Neural cell (in vitro differentiated cells): ENCODE measurements around the gene CEMIP2. TPM values are rescaled to one million over a fixed set of nuclear protein-coding genes. Genes with fewer than 3 reads are reported as not detected.

Source experiments
- H2AFZ ChIP-seq: fragments of 200-600, 300-800 bp; sonication (generic), shearing (Covaris generic); 2 replicates; pipeline ENCODE4 v1.6.0; 2014; ENCODE audit warnings: low read depth, mild to moderate bottlenecking, antibody characterized with exemption, low read length, moderate library complexity
- H3F3A ChIP-seq: fragments of 200-600 bp; shearing (Covaris generic); 2 replicates; pipeline ENCODE4 v1.6.1; 2016; ENCODE audit warnings: mild to moderate bottlenecking, moderate library complexity, mixed read lengths, antibody characterized with exemption, low read length; ENCODE audit not compliant: insufficient read depth, poor library complexity, severe bottlenecking
- H3K27ac ChIP-seq: fragments of 200-600, 300-800 bp; sonication (generic), shearing (Covaris generic); 2 replicates; pipeline ENCODE4 v1.5.1; 2014; ENCODE audit warnings: mild to moderate bottlenecking, low read length, moderate library complexity
- H3K27me3 ChIP-seq: fragments of 300-800, 200-600 bp; sonication (generic), shearing (Covaris generic); 2 replicates; pipeline ENCODE4 v1.6.0; 2014; ENCODE audit warnings: mild to moderate bottlenecking, low read depth, low read length, moderate library complexity; ENCODE audit not compliant: insufficient read depth
- H3K36me3 ChIP-seq: fragments of 300-800, 200-600 bp; sonication (generic), shearing (Covaris generic); 2 replicates; pipeline ENCODE4 v1.5.1; 2014; ENCODE audit warnings: mild to moderate bottlenecking, antibody characterized with exemption, low read length, moderate library complexity; ENCODE audit not compliant: insufficient read depth
- H3K4me2 ChIP-seq: fragments of 300-800, 200-600 bp; sonication (generic), shearing (Covaris generic); 2 replicates; pipeline ENCODE4 v1.6.0; 2014; ENCODE audit warnings: mild to moderate bottlenecking, low read length
- H3K4me3 ChIP-seq: fragments of 300-800, 200-600 bp; sonication (generic), shearing (Covaris generic); 2 replicates; pipeline ENCODE4 v1.5.1; 2014; ENCODE audit warnings: mild to moderate bottlenecking, low read length, moderate library complexity
- H3K79me2 ChIP-seq: fragments of 200-600 bp; shearing (Covaris generic); replicated peaks from 2 replicates; pipeline ENCODE4 v1.6.0; 2014; ENCODE audit warnings: mild to moderate bottlenecking, low read length, moderate library complexity; ENCODE audit not compliant: insufficient read depth
- H3K9ac ChIP-seq: fragments of 300-800, 200-600 bp; sonication (generic), shearing (Covaris generic); 2 replicates; pipeline ENCODE4 v1.6.1; 2016; ENCODE audit warnings: mild to moderate bottlenecking, low read length, mixed read lengths
- H3K9me2 ChIP-seq: fragments of 200-600 bp; shearing (Covaris generic); 2 replicates; pipeline ENCODE4 v1.6.1; 2016; ENCODE audit warnings: mild to moderate bottlenecking, low read length, mixed read lengths; ENCODE audit not compliant: insufficient read depth
- H3K9me3 ChIP-seq: fragments of 200-600, 300-800 bp; sonication (generic), shearing (Covaris generic); 2 replicates; pipeline ENCODE4 v1.6.1; 2016; ENCODE audit warnings: mild to moderate bottlenecking, mixed run types, low read length, moderate library complexity, mixed read lengths
- H4K20me1 ChIP-seq: fragments of 200-600 bp; shearing (Covaris generic); 2 replicates; pipeline ENCODE4 v1.6.1; 2016; ENCODE audit warnings: mild to moderate bottlenecking, mixed run types; ENCODE audit not compliant: insufficient read depth
- EP300 ChIP-seq: fragments of 450-650 bp; conservative IDR thresholded peaks from 2 replicates; pipeline ENCODE4 v1.6.1; 2014; ENCODE audit warnings: antibody characterized with exemption, mild to moderate bottlenecking, moderate library complexity; ENCODE audit not compliant: poor library complexity, severe bottlenecking
- EZH2 ChIP-seq: fragments of 200-600, 300-800 bp; shearing (Covaris generic), sonication (generic); IDR thresholded peaks from 2 replicates; pipeline ENCODE4 v1.6.1; 2014; ENCODE audit warnings: antibody characterized with exemption, low read length, borderline replicate concordance, mild to moderate bottlenecking; ENCODE audit not compliant: insufficient read depth, poor library complexity, severe bottlenecking
- MXI1 ChIP-seq: fragments of 450-650 bp; conservative IDR thresholded peaks from 2 replicates; pipeline ENCODE4 v1.6.1; 2014; ENCODE audit warnings: antibody characterized with exemption, mild to moderate bottlenecking; ENCODE audit not compliant: poor library complexity, severe bottlenecking
- POLR2AphosphoS5 ChIP-seq: IDR thresholded peaks from 2 replicates; pipeline ENCODE4 v1.6.1; 2012
- RAD21 ChIP-seq: fragments of 450-650 bp; conservative IDR thresholded peaks from 2 replicates; pipeline ENCODE4 v1.6.1; 2014; ENCODE audit warnings: antibody characterized with exemption, mild to moderate bottlenecking, moderate library complexity
- SMC3 ChIP-seq: fragments of 450-650 bp; conservative IDR thresholded peaks from 2 replicates; pipeline ENCODE4 v1.6.1; 2014; ENCODE audit warnings: antibody characterized with exemption, mild to moderate bottlenecking, moderate library complexity; ENCODE audit not compliant: poor library complexity
- TAF1 ChIP-seq: IDR thresholded peaks from 2 replicates; pipeline ENCODE4 v1.6.1; 2012; ENCODE audit warnings: low read depth
- polyA plus RNA-seq: library from polyadenylated mRNA; depleted of rRNA; stranded (reverse); fragments of >200 nt; gene quantifications from 2 replicates; pipeline ENCODE4 v1.2.3, GENCODE V29; 2014
- TF ChIP-seq, protein P1 (sequence below): IDR thresholded peaks from 2 replicates; pipeline ENCODE4 v1.6.1; 2012; ENCODE audit warnings: borderline replicate concordance
- TF ChIP-seq, protein P2 (sequence below): fragments of 450-650 bp; IDR thresholded peaks from 2 replicates; pipeline ENCODE4 v1.5.1; 2014; ENCODE audit warnings: antibody characterized with exemption, mild to moderate bottlenecking, moderate library complexity; ENCODE audit not compliant: poor library complexity, severe bottlenecking

Gene CEMIP2
- polyA plus RNA-seq, 1 donor from 2014 or later = 11.3 TPM

DNA sequence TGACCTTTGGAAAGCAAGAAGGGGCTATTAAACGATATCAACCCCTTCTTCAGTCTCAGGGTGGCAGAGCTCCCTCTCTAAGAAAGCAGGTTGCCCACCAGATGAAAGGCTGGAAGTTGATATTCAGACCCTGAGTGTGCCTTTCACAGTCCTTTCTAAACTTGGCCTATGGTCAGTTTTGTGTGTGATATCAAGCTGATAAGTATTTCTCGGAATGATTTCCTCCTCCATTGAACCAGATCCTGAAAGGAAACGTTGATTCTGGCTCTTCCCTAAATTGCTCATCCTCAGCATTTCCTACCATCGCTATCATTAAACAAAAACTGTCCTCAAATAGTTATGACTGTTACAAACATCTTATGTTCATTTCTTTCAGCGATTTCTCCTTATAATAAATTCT, 130.4 kb downstream of the CEMIP2 start:
- TF ChIP-seq MXI1 (no peak), EP300 (no peak), EZH2 (no peak), POLR2AphosphoS5 (no peak), SMC3 (no peak), TAF1 (no peak), RAD21 (no peak)
- TF ChIP-seq, protein P1, sequence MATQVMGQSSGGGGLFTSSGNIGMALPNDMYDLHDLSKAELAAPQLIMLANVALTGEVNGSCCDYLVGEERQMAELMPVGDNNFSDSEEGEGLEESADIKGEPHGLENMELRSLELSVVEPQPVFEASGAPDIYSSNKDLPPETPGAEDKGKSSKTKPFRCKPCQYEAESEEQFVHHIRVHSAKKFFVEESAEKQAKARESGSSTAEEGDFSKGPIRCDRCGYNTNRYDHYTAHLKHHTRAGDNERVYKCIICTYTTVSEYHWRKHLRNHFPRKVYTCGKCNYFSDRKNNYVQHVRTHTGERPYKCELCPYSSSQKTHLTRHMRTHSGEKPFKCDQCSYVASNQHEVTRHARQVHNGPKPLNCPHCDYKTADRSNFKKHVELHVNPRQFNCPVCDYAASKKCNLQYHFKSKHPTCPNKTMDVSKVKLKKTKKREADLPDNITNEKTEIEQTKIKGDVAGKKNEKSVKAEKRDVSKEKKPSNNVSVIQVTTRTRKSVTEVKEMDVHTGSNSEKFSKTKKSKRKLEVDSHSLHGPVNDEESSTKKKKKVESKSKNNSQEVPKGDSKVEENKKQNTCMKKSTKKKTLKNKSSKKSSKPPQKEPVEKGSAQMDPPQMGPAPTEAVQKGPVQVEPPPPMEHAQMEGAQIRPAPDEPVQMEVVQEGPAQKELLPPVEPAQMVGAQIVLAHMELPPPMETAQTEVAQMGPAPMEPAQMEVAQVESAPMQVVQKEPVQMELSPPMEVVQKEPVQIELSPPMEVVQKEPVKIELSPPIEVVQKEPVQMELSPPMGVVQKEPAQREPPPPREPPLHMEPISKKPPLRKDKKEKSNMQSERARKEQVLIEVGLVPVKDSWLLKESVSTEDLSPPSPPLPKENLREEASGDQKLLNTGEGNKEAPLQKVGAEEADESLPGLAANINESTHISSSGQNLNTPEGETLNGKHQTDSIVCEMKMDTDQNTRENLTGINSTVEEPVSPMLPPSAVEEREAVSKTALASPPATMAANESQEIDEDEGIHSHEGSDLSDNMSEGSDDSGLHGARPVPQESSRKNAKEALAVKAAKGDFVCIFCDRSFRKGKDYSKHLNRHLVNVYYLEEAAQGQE = no peak
- no peaks in the 10 kb centered on the region for H3K27me3 ChIP-seq
- no peak overlapping the region for H3K9ac ChIP-seq
- no peaks in the 10 kb centered on the region for H4K20me1 ChIP-seq
- no peak overlapping the region for H2AFZ ChIP-seq
- no peaks in the 10 kb centered on the region for H3K9me3 ChIP-seq
- H3K4me3 ChIP-seq = no peak overlapping the region
- H3K9me2 ChIP-seq = no peaks in the 10 kb centered on the region
- H3K27ac ChIP-seq = no peak overlapping the region
- H3F3A ChIP-seq = no peaks in the 10 kb centered on the region
- no peaks in the 10 kb centered on the region for H3K36me3 ChIP-seq
- H3K79me2 ChIP-seq = no peaks in the 10 kb centered on the region
- H3K4me2 ChIP-seq = no peak overlapping the region

- Histone ChIP-seq H3F3A (no peaks in the 10 kb centered on the region), H3K9me3 (no peaks in the 10 kb centered on the region), H3K27me3 (no peaks in the 10 kb centered on the region), H3K4me2 (no peak overlapping the region), H3K36me3 (no peaks in the 10 kb centered on the region), H3K27ac (no peak overlapping the region), H3K9me2 (no peaks in the 10 kb centered on the region), H2AFZ (no peak overlapping the region), H4K20me1 (no peaks in the 10 kb centered on the region), H3K79me2 (no peaks in the 10 kb centered on the region), H3K9ac (no peak overlapping the region), H3K4me3 (no peak overlapping the region)
- TF ChIP-seq POLR2AphosphoS5 (no peak), RAD21 (no peak), EP300 (no peak), EZH2 (no peak), TAF1 (no peak), MXI1 (no peak), SMC3 (no peak)
- TF ChIP-seq, protein P2, sequence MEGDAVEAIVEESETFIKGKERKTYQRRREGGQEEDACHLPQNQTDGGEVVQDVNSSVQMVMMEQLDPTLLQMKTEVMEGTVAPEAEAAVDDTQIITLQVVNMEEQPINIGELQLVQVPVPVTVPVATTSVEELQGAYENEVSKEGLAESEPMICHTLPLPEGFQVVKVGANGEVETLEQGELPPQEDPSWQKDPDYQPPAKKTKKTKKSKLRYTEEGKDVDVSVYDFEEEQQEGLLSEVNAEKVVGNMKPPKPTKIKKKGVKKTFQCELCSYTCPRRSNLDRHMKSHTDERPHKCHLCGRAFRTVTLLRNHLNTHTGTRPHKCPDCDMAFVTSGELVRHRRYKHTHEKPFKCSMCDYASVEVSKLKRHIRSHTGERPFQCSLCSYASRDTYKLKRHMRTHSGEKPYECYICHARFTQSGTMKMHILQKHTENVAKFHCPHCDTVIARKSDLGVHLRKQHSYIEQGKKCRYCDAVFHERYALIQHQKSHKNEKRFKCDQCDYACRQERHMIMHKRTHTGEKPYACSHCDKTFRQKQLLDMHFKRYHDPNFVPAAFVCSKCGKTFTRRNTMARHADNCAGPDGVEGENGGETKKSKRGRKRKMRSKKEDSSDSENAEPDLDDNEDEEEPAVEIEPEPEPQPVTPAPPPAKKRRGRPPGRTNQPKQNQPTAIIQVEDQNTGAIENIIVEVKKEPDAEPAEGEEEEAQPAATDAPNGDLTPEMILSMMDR = no peak
- TF ChIP-seq, protein P1 = no peak
These were observed 130.9 kb downstream of the CEMIP2 start for GRCh38 chr9:71637375-71637774.
